ENCODE results near the gene SESN3. TPM values are rescaled to one million over a fixed set of nuclear protein-coding genes. Genes with fewer than 3 reads are reported as not detected.

Gene SESN3
- total RNA-seq, 2 experiments from 2014 or later, result 29.1 to 31.5 TPM

- POLR2A ChIA-PET, result interaction anchor here (0.6 to 3.1 kb wide), 2 partner anchors 17 to 91 kb away, joined by 3 to 12 read pairs; no protein-coding TSS in a partner anchor
- ATAC-seq, result no peak
- Mint-ChIP-seq H3K4me3 (no peak overlapping the region), H3K9me3 (ENCODE audit: insufficient read depth) (no peaks in the 10 kb centered on the region), H3K27ac (no peak overlapping the region), H3K27me3 (ENCODE audit: low read depth) (peaks cover 2% of the 10 kb centered on the region), H3K4me1 (ENCODE audit: low read depth) (peaks cover 13% of the 10 kb centered on the region), H3K36me3 (ENCODE audit: low read depth) (no peaks in the 10 kb centered on the region)
- CTCF ChIA-PET, result interaction anchor here (0.6 to 1.2 kb wide), 2 partner anchors 456 kb away, joined by 3 read pairs; no protein-coding TSS in a partner anchor
- no peak for DNase-seq
Measured at GRCh38 chr11:95248666-95249467, 17.9 kb upstream of the SESN3 start.

- DNase-seq, result no peak
- Mint-ChIP-seq H3K4me1 (ENCODE audit: low read depth) (peaks cover 7% of the 10 kb centered on the region), H3K4me3 (no peak overlapping the region), H3K27ac (no peak overlapping the region), H3K9me3 (ENCODE audit: insufficient read depth) (no peaks in the 10 kb centered on the region), H3K27me3 (ENCODE audit: low read depth) (peaks cover 2% of the 10 kb centered on the region), H3K36me3 (ENCODE audit: low read depth) (no peaks in the 10 kb centered on the region)
- POLR2A ChIA-PET, result interaction anchor here (0.6 kb wide), 1 partner anchor 145 kb away, joined by 3 read pairs; no protein-coding TSS in a partner anchor
- CTCF ChIA-PET, result interaction anchor here (0.6 kb wide), 1 partner anchor 457 kb away, joined by 3 read pairs; no protein-coding TSS in a partner anchor
- ATAC-seq, result no peak
Measured at GRCh38 chr11:95247883-95248282, 16.9 kb upstream of the SESN3 start.

DNA sequence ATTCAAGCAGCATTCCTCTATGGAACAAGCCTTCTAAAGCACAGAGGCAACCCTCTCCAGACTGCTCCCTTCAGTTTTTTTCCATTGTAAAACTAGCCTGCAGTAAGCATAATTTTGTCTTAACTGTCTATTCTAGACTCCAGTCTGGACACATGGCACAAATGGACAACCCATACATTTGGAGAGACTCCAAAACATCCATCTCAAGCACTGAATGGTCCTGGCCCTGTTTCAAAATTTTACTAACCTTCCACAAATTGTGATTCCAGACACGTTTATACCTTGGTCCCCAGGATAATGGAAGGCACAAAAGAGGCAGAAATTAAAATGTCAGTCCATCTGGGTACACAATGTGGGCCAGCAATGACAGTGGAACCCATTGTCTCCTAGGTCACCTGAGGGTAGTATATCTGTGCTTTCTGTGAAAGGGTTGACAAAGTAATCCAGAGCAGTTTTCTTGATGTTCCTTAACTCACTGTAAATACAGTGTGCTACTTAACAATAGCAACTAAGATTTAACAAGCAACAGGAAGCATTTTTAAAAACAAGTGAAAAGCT, 16.2 kb upstream of the SESN3 start:
- H3K9me3 Mint-ChIP-seq (ENCODE audit: insufficient read depth), result no peaks in the 10 kb centered on the region
- H3K27ac Mint-ChIP-seq, result no peak overlapping the region
- H3K4me3 Mint-ChIP-seq, result no peak overlapping the region
- no peaks in the 10 kb centered on the region for H3K36me3 Mint-ChIP-seq (ENCODE audit: low read depth)
- ATAC-seq (no peak), DNase-seq (no peak)
- H3K4me1 Mint-ChIP-seq (ENCODE audit: low read depth), result peaks cover 6% of the 10 kb centered on the region
- POLR2A ChIA-PET, result no interaction called here
- H3K27me3 Mint-ChIP-seq (ENCODE audit: low read depth), result peaks cover 1% of the 10 kb centered on the region
- CTCF ChIA-PET, result no interaction called here

- Mint-ChIP-seq H3K27ac (no peak overlapping the region), H3K27me3 (ENCODE audit: low read depth) (no peaks in the 10 kb centered on the region), H3K4me3 (no peak overlapping the region), H3K4me1 (ENCODE audit: low read depth) (peaks cover 6% of the 10 kb centered on the region), H3K9me3 (ENCODE audit: insufficient read depth) (no peaks in the 10 kb centered on the region), H3K36me3 (ENCODE audit: low read depth) (no peaks in the 10 kb centered on the region)
- POLR2A ChIA-PET, result no interaction called here
- ATAC-seq (no peak), DNase-seq (no peak)
- CTCF ChIA-PET, result interaction anchor here (0.6 to 2.4 kb wide), 3 partner anchors 8 to 1357 kb away, joined by 3 to 11 read pairs (median 7); no protein-coding TSS in a partner anchor
Measured at GRCh38 chr11:95245581-95245980, 14.6 kb upstream of the SESN3 start.

- POLR2A ChIA-PET, result no interaction called here
- no peak for DNase-seq
- no peak for ATAC-seq
- H3K4me1 Mint-ChIP-seq (ENCODE audit: low read depth), result peaks cover 6% of the 10 kb centered on the region
- H3K36me3 Mint-ChIP-seq (ENCODE audit: low read depth), result no peaks in the 10 kb centered on the region
- no peaks in the 10 kb centered on the region for H3K9me3 Mint-ChIP-seq (ENCODE audit: insufficient read depth)
- CTCF ChIA-PET, result interaction anchor here (2.1 to 2.4 kb wide), 3 partner anchors 9 to 461 kb away, joined by 7 to 11 read pairs (median 9); no protein-coding TSS in a partner anchor
- H3K27ac Mint-ChIP-seq, result no peak overlapping the region
- H3K27me3 Mint-ChIP-seq (ENCODE audit: low read depth), result no peaks in the 10 kb centered on the region
- H3K4me3 Mint-ChIP-seq, result no peak overlapping the region
Measured at GRCh38 chr11:95245038-95245437, 14.0 kb upstream of the SESN3 start.

GRCh38 chr11:95243673-95244072, 12.7 kb upstream of the SESN3 start:
- H3K4me3 Mint-ChIP-seq, result no peak overlapping the region
- H3K27ac Mint-ChIP-seq, result no peak overlapping the region
- ATAC-seq, result no peak
- no peaks in the 10 kb centered on the region for H3K27me3 Mint-ChIP-seq (ENCODE audit: low read depth)
- POLR2A ChIA-PET, result interaction anchor here (0.8 to 2.0 kb wide), 2 partner anchors 11 to 12 kb away, joined by 4 to 7 read pairs; partner anchors contain the start of gene SESN3
- H3K36me3 Mint-ChIP-seq (ENCODE audit: low read depth), result no peaks in the 10 kb centered on the region
- CTCF ChIA-PET, result interaction anchor here (0.9 to 2.4 kb wide), 5 partner anchors 10 to 462 kb away, joined by 3 to 11 read pairs (median 7); partner anchors contain the start of gene SESN3
- H3K9me3 Mint-ChIP-seq (ENCODE audit: insufficient read depth), result no peaks in the 10 kb centered on the region
- H3K4me1 Mint-ChIP-seq (ENCODE audit: low read depth), result peaks cover under 1% of the 10 kb centered on the region
- DNase-seq, result no peak

DNA sequence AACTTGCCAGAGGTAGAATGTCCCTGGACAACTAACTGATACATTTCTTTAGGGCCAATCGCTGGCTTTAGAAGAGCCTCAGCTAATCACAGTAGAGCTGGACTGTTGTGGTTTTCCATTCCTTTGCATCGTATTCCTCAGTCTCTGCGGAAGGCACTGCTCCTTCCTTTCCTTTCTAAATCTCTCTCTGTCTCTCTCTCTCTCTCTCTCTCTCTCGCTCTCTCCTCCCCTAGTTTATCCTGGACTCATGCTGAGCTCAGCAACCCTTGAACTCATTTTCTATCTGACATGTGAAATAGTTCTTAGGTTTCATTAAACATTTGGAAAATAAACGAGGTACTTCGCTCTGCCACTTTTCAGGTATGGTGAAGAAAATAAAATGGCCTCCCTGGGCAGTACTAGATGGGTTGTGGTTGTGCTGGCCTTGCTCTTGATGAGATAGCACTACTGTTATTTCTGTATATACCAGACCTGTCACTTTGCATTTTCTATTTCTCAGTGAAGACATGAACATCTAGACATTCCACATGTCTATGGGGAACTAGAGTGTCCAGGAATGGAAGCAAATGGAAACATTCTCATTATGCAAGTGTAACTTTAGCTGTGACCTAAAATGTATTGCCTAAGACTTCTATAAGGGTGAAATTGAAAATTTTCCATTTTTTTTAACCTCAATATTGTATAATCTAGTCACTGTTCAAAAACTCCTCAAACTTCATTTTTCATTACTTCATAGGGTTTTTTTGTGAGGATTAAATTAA, 12.0 kb upstream of the SESN3 start:
- no peak overlapping the region for H3K27ac Mint-ChIP-seq
- no peaks in the 10 kb centered on the region for H3K4me1 Mint-ChIP-seq (ENCODE audit: low read depth)
- H3K9me3 Mint-ChIP-seq (ENCODE audit: insufficient read depth), result no peaks in the 10 kb centered on the region
- no peaks in the 10 kb centered on the region for H3K36me3 Mint-ChIP-seq (ENCODE audit: low read depth)
- ChIA-PET POLR2A (interaction anchor here (0.8 to 2.0 kb wide), 2 partner anchors 11 kb away, joined by 4 to 7 read pairs; partner anchors contain the start of gene SESN3), CTCF (interaction anchor here (0.9 to 2.4 kb wide), 3 partner anchors 12 to 463 kb away, joined by 3 to 9 read pairs (median 4); partner anchors contain the start of gene SESN3)
- ATAC-seq (no peak), DNase-seq (no peak)
- H3K4me3 Mint-ChIP-seq, result no peak overlapping the region
- no peaks in the 10 kb centered on the region for H3K27me3 Mint-ChIP-seq (ENCODE audit: low read depth)

DNA sequence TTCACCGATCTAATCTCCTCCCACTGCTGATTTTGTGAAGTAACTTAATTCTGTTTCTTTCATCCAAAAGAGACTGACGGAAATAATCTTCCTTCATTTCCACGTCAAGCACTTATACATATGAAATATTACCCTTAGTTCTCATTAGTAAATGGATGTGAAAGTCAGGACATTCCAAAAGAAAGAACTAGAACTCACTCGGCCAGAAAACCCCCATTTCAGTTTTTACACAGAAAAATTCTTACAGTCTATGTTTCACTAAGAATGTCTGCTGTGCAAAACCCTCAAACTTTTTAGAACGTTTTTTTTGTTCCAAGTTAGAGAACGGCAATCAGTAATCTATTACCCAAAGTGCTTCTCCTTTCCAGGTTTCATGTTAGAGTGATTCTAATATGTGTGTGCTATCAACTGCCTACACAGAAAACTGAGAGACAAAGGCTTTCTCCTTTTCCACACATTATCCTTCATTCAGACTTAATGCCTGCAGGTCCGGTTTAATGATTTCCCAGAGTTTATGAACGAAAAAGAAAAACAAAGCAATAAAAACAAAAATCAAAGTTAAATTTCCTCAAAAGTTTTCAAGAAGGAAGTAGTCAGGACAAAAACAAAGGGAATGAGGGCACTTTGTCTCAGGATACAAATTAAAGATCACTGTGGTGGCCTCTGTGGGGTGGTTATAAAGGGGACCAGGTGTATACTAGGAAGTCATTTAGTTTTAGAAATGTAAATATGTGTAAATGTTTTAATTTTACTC, 11.3 kb upstream of the SESN3 start:
- ATAC-seq (no peak), DNase-seq (no peak)
- ChIA-PET CTCF (no interaction called here), POLR2A (interaction anchor here (1.9 to 2.0 kb wide), 2 partner anchors 10 kb away, joined by 6 to 7 read pairs; partner anchors contain the start of gene SESN3)
- H3K27ac Mint-ChIP-seq, result no peak overlapping the region
- no peak overlapping the region for H3K4me3 Mint-ChIP-seq
- no peaks in the 10 kb centered on the region for H3K4me1 Mint-ChIP-seq (ENCODE audit: low read depth)
- no peaks in the 10 kb centered on the region for H3K9me3 Mint-ChIP-seq (ENCODE audit: insufficient read depth)
- no peaks in the 10 kb centered on the region for H3K36me3 Mint-ChIP-seq (ENCODE audit: low read depth)
- H3K27me3 Mint-ChIP-seq (ENCODE audit: low read depth), result no peaks in the 10 kb centered on the region

DNA sequence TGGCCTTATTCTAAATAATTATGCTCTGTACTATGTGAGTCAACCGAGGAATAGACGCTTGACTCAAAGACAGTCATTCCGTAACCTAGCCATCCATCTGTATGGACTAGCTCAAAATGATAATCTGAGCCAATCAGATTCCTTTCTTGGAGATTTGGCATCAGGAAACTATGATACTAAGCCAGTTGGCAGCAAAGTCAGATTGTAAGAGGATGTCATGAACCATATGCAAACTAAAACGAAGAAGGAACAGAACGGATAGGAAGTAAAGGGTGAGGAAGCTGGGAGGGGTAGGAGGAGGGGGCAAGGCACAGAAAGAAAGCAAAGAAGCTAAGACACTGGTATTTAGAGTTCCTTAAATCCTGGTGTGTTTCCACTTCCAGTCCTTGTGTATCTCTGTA, 10.7 kb upstream of the SESN3 start:
- Mint-ChIP-seq H3K27ac (no peak overlapping the region), H3K36me3 (ENCODE audit: low read depth) (no peaks in the 10 kb centered on the region), H3K4me3 (no peak overlapping the region), H3K9me3 (ENCODE audit: insufficient read depth) (no peaks in the 10 kb centered on the region), H3K27me3 (ENCODE audit: low read depth) (no peaks in the 10 kb centered on the region), H3K4me1 (ENCODE audit: low read depth) (no peaks in the 10 kb centered on the region)
- no peak for ATAC-seq
- ChIA-PET POLR2A (interaction anchor here (1.9 kb wide), 1 partner anchor 9 kb away, joined by 6 read pairs; no protein-coding TSS in a partner anchor), CTCF (no interaction called here)
- no peak for DNase-seq

- ChIA-PET CTCF (interaction anchor here (0.9 kb wide), 1 partner anchor 15 kb away, joined by 4 read pairs; no protein-coding TSS in a partner anchor), POLR2A (interaction anchor here (1.9 kb wide), 1 partner anchor 8 kb away, joined by 6 read pairs; no protein-coding TSS in a partner anchor)
- DNase-seq (no peak), ATAC-seq (no peak)
- Mint-ChIP-seq H3K27me3 (ENCODE audit: low read depth) (no peaks in the 10 kb centered on the region), H3K9me3 (ENCODE audit: insufficient read depth) (no peaks in the 10 kb centered on the region), H3K27ac (no peak overlapping the region), H3K4me1 (ENCODE audit: low read depth) (no peaks in the 10 kb centered on the region), H3K36me3 (ENCODE audit: low read depth) (peaks cover 3% of the 10 kb centered on the region), H3K4me3 (no peak overlapping the region)
Measured at GRCh38 chr11:95239871-95240649, 9.1 kb upstream of the SESN3 start.

All from activated CD8-positive, alpha-beta T cell treated with anti-CD3 and anti-CD28 coated beads, Interleukin-2, amount 10 ng/mL, durations not matched to agents 7 days and 5 days (primary cell).